SH-SY5Y (cell line): ENCODE measurements around the gene CDH4.

Experiments used
- GATA2 ChIP-seq: IDR thresholded peaks from 2 replicates; pipeline ENCODE4 v1.6.1; 2011; ENCODE audit warnings: mild to moderate bottlenecking, low read depth, low read length
- GATA3 ChIP-seq: IDR thresholded peaks from 2 replicates; pipeline ENCODE4 v1.6.1; 2011; ENCODE audit warnings: low read depth, mild to moderate bottlenecking, low read length, moderate library complexity

Gene CDH4

GRCh38 chr20:61399433-61399832, 147.4 kb downstream of the CDH4 start:
- TF ChIP-seq GATA2 (no peak), GATA3 (no peak)

- TF ChIP-seq GATA2 (no peak), GATA3 (no peak)
Observed at GRCh38 chr20:61400499-61400898, 148.4 kb downstream of the CDH4 start.

- TF ChIP-seq GATA2 (no peak), GATA3 (no peak)
Observed at GRCh38 chr20:61404303-61404702, 152.2 kb downstream of the CDH4 start.

- TF ChIP-seq GATA3 (no peak), GATA2 (no peak)
Observed at GRCh38 chr20:61405007-61405406, 152.9 kb downstream of the CDH4 start.

GRCh38 chr20:61407561-61407960, 155.5 kb downstream of the CDH4 start:
- TF ChIP-seq GATA2 (no peak), GATA3 (no peak)

GRCh38 chr20:61408951-61409740, 157.1 kb downstream of the CDH4 start:
- no peak for TF ChIP-seq GATA2
- TF ChIP-seq GATA3, result no peak

GRCh38 chr20:61411743-61412142, 159.7 kb downstream of the CDH4 start:
- TF ChIP-seq GATA2 (no peak), GATA3 (no peak)

- TF ChIP-seq GATA3, result no peak
- TF ChIP-seq GATA2, result no peak
Observed at GRCh38 chr20:61413752-61414151, 161.7 kb downstream of the CDH4 start.

GRCh38 chr20:61414455-61414991, 162.5 kb downstream of the CDH4 start:
- TF ChIP-seq GATA2 (no peak), GATA3 (no peak)

- TF ChIP-seq GATA2, result no peak
- TF ChIP-seq GATA3, result no peak
Observed at GRCh38 chr20:61416546-61416945, 164.5 kb downstream of the CDH4 start.

- no peak for TF ChIP-seq GATA3
- no peak for TF ChIP-seq GATA2
Observed at GRCh38 chr20:61417221-61417941, 165.3 kb downstream of the CDH4 start.

- TF ChIP-seq GATA3 (no peak), GATA2 (no peak)
Observed at GRCh38 chr20:61419010-61419409, 166.9 kb downstream of the CDH4 start.

GRCh38 chr20:61419501-61419900, 167.4 kb downstream of the CDH4 start:
- TF ChIP-seq GATA2 (no peak), GATA3 (no peak)

- TF ChIP-seq GATA3 (no peak), GATA2 (no peak)
Observed at GRCh38 chr20:61420056-61420455, 168.0 kb downstream of the CDH4 start.

GRCh38 chr20:61420781-61421180, 168.7 kb downstream of the CDH4 start:
- TF ChIP-seq GATA2 (no peak), GATA3 (no peak)
